ENCODE measurements around the gene CLSTN1.
A peak's percentile ranks its signal among the peaks of the same experiment; 100 is the strongest.

CLSTN1 gene

DNA sequence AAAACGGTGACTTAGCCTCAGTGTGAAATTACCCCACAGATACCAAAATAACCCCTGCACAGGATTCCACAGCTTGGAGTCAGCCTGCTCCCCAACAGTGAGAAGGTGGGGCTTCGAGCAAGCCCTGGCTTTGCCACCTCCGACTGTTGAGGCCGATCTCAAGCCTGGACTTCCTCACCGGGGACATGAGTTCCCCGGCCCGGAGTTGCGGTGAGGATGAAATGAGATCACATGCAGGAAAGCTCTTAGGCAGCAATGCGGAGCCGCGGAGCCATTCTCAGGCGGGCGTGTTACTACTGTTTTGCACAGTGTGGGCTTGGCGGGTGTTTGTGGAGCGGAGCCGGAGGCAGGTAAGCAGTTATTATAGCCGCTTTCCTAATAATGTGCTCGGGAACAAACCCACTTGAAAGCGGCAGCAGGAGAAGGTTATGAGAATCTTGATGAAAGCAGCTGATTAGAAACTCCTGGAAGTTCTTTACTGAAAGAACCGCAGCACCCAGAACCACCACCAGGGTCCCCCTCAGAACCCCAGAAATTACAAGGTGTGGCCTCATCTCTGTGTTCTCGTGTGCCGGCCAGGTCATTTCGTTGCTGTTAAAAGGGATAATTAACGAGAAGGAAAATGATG is 3.9 kb upstream of the CLSTN1 start:
- Histone ChIP-seq H4K20me1 (ENCODE audit: insufficient read depth, low read length) (no peaks in the 10 kb centered on the region), H2AFZ (ENCODE audit: low read length) (no peak overlapping the region), H3K4me1 (ENCODE audit: insufficient read depth, low read length, severe bottlenecking) (peaks cover 28% of the 10 kb centered on the region), H3K36me3 (ENCODE audit: insufficient read depth, low read length) (peaks cover 7% of the 10 kb centered on the region), H3K27ac (ENCODE audit: low read depth, low read length, poor library complexity, severe bottlenecking) (no peak overlapping the region), H3K4me3 (ENCODE audit: low read depth, low read length, poor library complexity, severe bottlenecking) (no peak overlapping the region), H3K27me3 (ENCODE audit: insufficient read depth, low read length) (no peaks in the 10 kb centered on the region), H3K9me3 (ENCODE audit: low read length) (no peaks in the 10 kb centered on the region), H3K9me2 (ENCODE audit: low read depth, low read length) (no peaks in the 10 kb centered on the region), H3K4me2 (ENCODE audit: low read length) (peak overlapping the region; percentile 20; the same call in 1 of the 2 replicates), H3F3A (ENCODE audit: insufficient read depth, low read length) (0 out of 2 replicates have a peak, but pooled peaks cover 9% of the 10 kb centered on the region), H3K79me2 (ENCODE audit: insufficient read depth, low read length) (peaks cover 7% of the 10 kb centered on the region), H3K9ac (ENCODE audit: low read length) (no peak overlapping the region)
- TF ChIP-seq EZH2 (IDR thresholded peaks at IDR 0.05; ENCODE audit: borderline replicate concordance, low read length), result no peak
- TF ChIP-seq, protein P1, sequence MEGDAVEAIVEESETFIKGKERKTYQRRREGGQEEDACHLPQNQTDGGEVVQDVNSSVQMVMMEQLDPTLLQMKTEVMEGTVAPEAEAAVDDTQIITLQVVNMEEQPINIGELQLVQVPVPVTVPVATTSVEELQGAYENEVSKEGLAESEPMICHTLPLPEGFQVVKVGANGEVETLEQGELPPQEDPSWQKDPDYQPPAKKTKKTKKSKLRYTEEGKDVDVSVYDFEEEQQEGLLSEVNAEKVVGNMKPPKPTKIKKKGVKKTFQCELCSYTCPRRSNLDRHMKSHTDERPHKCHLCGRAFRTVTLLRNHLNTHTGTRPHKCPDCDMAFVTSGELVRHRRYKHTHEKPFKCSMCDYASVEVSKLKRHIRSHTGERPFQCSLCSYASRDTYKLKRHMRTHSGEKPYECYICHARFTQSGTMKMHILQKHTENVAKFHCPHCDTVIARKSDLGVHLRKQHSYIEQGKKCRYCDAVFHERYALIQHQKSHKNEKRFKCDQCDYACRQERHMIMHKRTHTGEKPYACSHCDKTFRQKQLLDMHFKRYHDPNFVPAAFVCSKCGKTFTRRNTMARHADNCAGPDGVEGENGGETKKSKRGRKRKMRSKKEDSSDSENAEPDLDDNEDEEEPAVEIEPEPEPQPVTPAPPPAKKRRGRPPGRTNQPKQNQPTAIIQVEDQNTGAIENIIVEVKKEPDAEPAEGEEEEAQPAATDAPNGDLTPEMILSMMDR (IDR thresholded peaks at IDR 0.05; ENCODE audit: low read length), result 0 out of 2 replicates have a peak, but pooled peaks have one; percentile 12

DNA sequence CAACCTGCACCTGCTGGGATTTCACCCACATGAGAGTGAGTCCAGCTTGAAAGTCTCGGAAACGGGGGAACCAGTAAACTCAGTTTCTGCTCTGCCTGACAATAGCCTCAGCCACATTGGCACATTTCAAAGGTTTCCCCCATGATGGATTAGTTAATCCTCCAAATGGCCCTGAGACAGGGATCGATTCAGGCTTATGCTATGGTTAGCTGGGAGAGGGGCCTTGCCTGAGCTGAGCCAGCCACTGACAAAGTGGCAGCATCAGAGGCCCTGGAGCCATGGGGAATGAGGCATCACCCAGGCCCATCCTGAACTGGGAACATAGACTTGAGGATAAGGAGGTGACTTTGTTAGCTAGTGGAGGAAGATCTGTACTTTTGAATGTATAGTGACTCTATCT is 2.9 kb upstream of the CLSTN1 start:
- Histone ChIP-seq H3K4me2 (ENCODE audit: low read length) (no peak overlapping the region), H3K36me3 (ENCODE audit: insufficient read depth, low read length) (peaks cover 10% of the 10 kb centered on the region), H3K27ac (ENCODE audit: low read depth, low read length, poor library complexity, severe bottlenecking) (no peak overlapping the region), H3K4me3 (ENCODE audit: low read depth, low read length, poor library complexity, severe bottlenecking) (no peak overlapping the region), H3K9me2 (ENCODE audit: low read depth, low read length) (no peaks in the 10 kb centered on the region), H3K27me3 (ENCODE audit: insufficient read depth, low read length) (no peaks in the 10 kb centered on the region), H3K9ac (ENCODE audit: low read length) (no peak overlapping the region), H3K79me2 (ENCODE audit: insufficient read depth, low read length) (peaks cover 18% of the 10 kb centered on the region), H3K4me1 (ENCODE audit: insufficient read depth, low read length, severe bottlenecking) (peaks cover 29% of the 10 kb centered on the region), H4K20me1 (ENCODE audit: insufficient read depth, low read length) (no peaks in the 10 kb centered on the region), H2AFZ (ENCODE audit: low read length) (no peak overlapping the region), H3F3A (ENCODE audit: insufficient read depth, low read length) (0 out of 2 replicates have a peak, but pooled peaks cover 9% of the 10 kb centered on the region), H3K9me3 (ENCODE audit: low read length) (no peaks in the 10 kb centered on the region)
- TF ChIP-seq, protein P1 (IDR thresholded peaks at IDR 0.05; ENCODE audit: low read length), result no peak
- TF ChIP-seq EZH2 (IDR thresholded peaks at IDR 0.05; ENCODE audit: borderline replicate concordance, low read length), result no peak

DNA sequence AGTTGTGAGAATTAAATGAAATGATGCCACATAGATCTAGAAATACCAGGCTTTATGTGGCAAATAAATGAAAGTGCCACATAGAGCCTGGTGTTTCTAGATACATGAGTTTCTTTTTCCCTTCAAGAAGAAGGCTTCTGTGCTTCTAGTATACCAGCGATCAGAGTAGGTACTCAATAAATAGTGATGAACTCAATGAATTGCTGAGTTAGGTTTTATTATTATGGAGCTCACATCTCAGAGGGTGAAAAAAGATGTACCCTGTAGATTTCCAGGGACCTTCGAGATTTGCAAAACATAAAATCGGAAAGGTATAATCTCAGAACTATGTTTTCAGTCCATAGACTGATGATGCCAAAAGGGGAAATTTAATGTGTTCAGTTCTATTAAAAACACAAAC is 2.3 kb upstream of the CLSTN1 start:
- 0 out of 2 replicates have a peak, but pooled peaks cover 9% of the 10 kb centered on the region for H3F3A ChIP-seq (ENCODE audit: insufficient read depth, low read length)
- TF ChIP-seq EZH2 (IDR thresholded peaks at IDR 0.05; ENCODE audit: borderline replicate concordance, low read length), result no peak
- TF ChIP-seq, protein P1 (IDR thresholded peaks at IDR 0.05; ENCODE audit: low read length), result no peak
- no peak overlapping the region for H3K9ac ChIP-seq (ENCODE audit: low read length)
- H3K36me3 ChIP-seq (ENCODE audit: insufficient read depth, low read length), result peaks cover 10% of the 10 kb centered on the region
- no peak overlapping the region for H2AFZ ChIP-seq (ENCODE audit: low read length)
- no peak overlapping the region for H3K27ac ChIP-seq (ENCODE audit: low read depth, low read length, poor library complexity, severe bottlenecking)
- H4K20me1 ChIP-seq (ENCODE audit: insufficient read depth, low read length), result no peaks in the 10 kb centered on the region
- H3K79me2 ChIP-seq (ENCODE audit: insufficient read depth, low read length), result peaks cover 23% of the 10 kb centered on the region
- no peak overlapping the region for H3K4me2 ChIP-seq (ENCODE audit: low read length)
- no peaks in the 10 kb centered on the region for H3K9me2 ChIP-seq (ENCODE audit: low read depth, low read length)
- peaks cover 34% of the 10 kb centered on the region for H3K4me1 ChIP-seq (ENCODE audit: insufficient read depth, low read length, severe bottlenecking)
- no peaks in the 10 kb centered on the region for H3K27me3 ChIP-seq (ENCODE audit: insufficient read depth, low read length)
- H3K9me3 ChIP-seq (ENCODE audit: low read length), result no peaks in the 10 kb centered on the region
- no peak overlapping the region for H3K4me3 ChIP-seq (ENCODE audit: low read depth, low read length, poor library complexity, severe bottlenecking)

All from OCI-LY1 (cell line).